H1 (cell line): ENCODE measurements around the gene C16orf89. TPM values are rescaled to one million over a fixed set of nuclear protein-coding genes. Genes with fewer than 3 reads are reported as not detected.

Source experiments
- CTCF ChIA-PET: fragments of 300-600 bp; sonication (Branson Sonifier 250); formaldehyde crosslinking; loops from one replicate; lab custom pipeline; 2021; ENCODE audit not compliant: partially characterized antibody; lab: Charles Lee
- POLR2A ChIA-PET: fragments of 300-600 bp; sonication (Branson Sonifier 250); formaldehyde crosslinking; loops from one replicate; lab custom pipeline; 2021; ENCODE audit warnings: inconsistent platforms; ENCODE audit not compliant: partially characterized antibody; lab: Charles Lee
- DNase-seq, 2 experiments: peaks; one replicate each; pipeline versions ENCODE4 v3.0.0 to v3.0.0-alpha.2; 2010 to 2022; ENCODE audit warnings: low spot score in 2 of 2, low read depth in 1 of 2, mixed read lengths in 1 of 2
- FAIRE-seq: peaks from 2 replicates; lab custom pipeline; 2011; peaks lifted over from hg19 to GRCh38; lab: Jason Lieb, UNC
- H2AFZ ChIP-seq: 2 replicates; pipeline ENCODE4 v1.8.1; 2012; ENCODE audit warnings: low read length, inconsistent platforms
- H2AK5ac ChIP-seq: 2 replicates; pipeline ENCODE4 v1.6.1; 2013; ENCODE audit warnings: low read depth, low read length
- H2BK120ac ChIP-seq: replicated peaks from 2 replicates; pipeline ENCODE3; 2013; ENCODE audit warnings: low read depth, low read length, inconsistent platforms
- H2BK12ac ChIP-seq: 2 replicates; pipeline ENCODE4 v1.6.1; 2013; ENCODE audit warnings: low read depth, low read length
- H2BK15ac ChIP-seq: 2 replicates; pipeline ENCODE4 v1.6.1; 2013; ENCODE audit warnings: low read length
- H2BK20ac ChIP-seq: 2 replicates; pipeline ENCODE4 v1.6.1; 2013; ENCODE audit warnings: low read length
- H2BK5ac ChIP-seq: 2 replicates; pipeline ENCODE4 v1.6.1; 2013; ENCODE audit warnings: low read depth, low read length
- H3K14ac ChIP-seq: 2 replicates; pipeline ENCODE4 v1.6.1; 2013; ENCODE audit warnings: inconsistent platforms; ENCODE audit not compliant: insufficient read length
- H3K18ac ChIP-seq: 2 replicates; pipeline ENCODE4 v1.6.1; 2013; ENCODE audit warnings: low read length; ENCODE audit errors: extremely low read depth
- H3K23ac ChIP-seq: 2 replicates; pipeline ENCODE4 v1.6.1; 2013; ENCODE audit warnings: inconsistent platforms; ENCODE audit not compliant: insufficient read length
- H3K23me2 ChIP-seq: 2 replicates; pipeline ENCODE4 v1.6.1; 2013; ENCODE audit warnings: low read depth, low read length
- H3K27ac ChIP-seq: 2 replicates; pipeline ENCODE4 v1.6.1; 2011; ENCODE audit warnings: low read depth, low read length, inconsistent platforms
- H3K27me3 ChIP-seq, 4 experiments: replicated peaks in 1 of 4; 1 replicate in 1 of 4; 2 replicates in 3 of 4; pipeline versions ENCODE4 v1.6.1 to v1.8.1; 2011 to 2013; ENCODE audit warnings: low read length in 3 of 4, mild to moderate bottlenecking in 3 of 4, inconsistent platforms in 2 of 4, mixed read lengths in 2 of 4, moderate library complexity in 1 of 4; ENCODE audit not compliant: control insufficient read depth in 3 of 4, insufficient read depth in 3 of 4; ENCODE audit errors: extremely low read depth in 1 of 4
- H3K36me3 ChIP-seq, 4 experiments: 2 replicates each; pipeline versions ENCODE4 v1.6.1 to v1.8.1; 2011 to 2013; ENCODE audit warnings: mild to moderate bottlenecking in 4 of 4, low read length in 3 of 4, moderate library complexity in 2 of 4, control low read depth in 1 of 4, inconsistent platforms in 1 of 4; ENCODE audit not compliant: insufficient read depth in 4 of 4, control insufficient read depth in 2 of 4
- H3K4ac ChIP-seq: replicated peaks from 2 replicates; pipeline ENCODE3; 2013; ENCODE audit warnings: low read length, low read depth, mixed read lengths, inconsistent platforms; ENCODE audit not compliant: insufficient read length
- H3K4me1 ChIP-seq, 4 experiments: replicated peaks in 1 of 4; 1 replicate in 1 of 4; 2 replicates in 3 of 4; pipeline versions ENCODE4 v1.6.1 to v1.8.1; 2011 to 2013; ENCODE audit warnings: low read length in 3 of 4, inconsistent platforms in 2 of 4, mixed read lengths in 1 of 4; ENCODE audit not compliant: insufficient read depth in 4 of 4, control insufficient read depth in 3 of 4
- H3K4me2 ChIP-seq, 2 experiments: 2 replicates each; pipeline versions ENCODE4 v1.6.1 to v1.8.1; 2011 to 2013; ENCODE audit warnings: low read depth in 2 of 2, low read length in 2 of 2, control low read depth in 1 of 2, inconsistent platforms in 1 of 2, mild to moderate bottlenecking in 1 of 2; ENCODE audit not compliant: insufficient read depth in 1 of 2
- H3K4me3 ChIP-seq, 4 experiments: fragments of 200-600, 300-600 bp in 1 of 4; sonication (generic), shearing (Covaris generic), sonication (Bioruptor Twin) in 1 of 4; 2 replicates each; pipeline versions ENCODE4 v1.5.1 to v1.8.1; 2011 to 2016; ENCODE audit warnings: low read length in 4 of 4, low read depth in 3 of 4, control low read depth in 2 of 4, inconsistent platforms in 2 of 4, mild to moderate bottlenecking in 2 of 4, mixed read lengths in 1 of 4, moderate library complexity in 1 of 4; ENCODE audit not compliant: insufficient read depth in 2 of 4; ENCODE audit errors: extremely low read depth in 1 of 4
- H3K56ac ChIP-seq: replicated peaks from 2 replicates; pipeline ENCODE3; 2013; ENCODE audit warnings: low read depth, mild to moderate bottlenecking, mixed read lengths, low read length, inconsistent platforms; ENCODE audit not compliant: insufficient read length
- H3K79me1 ChIP-seq: 2 replicates; pipeline ENCODE4 v1.6.1; 2013; ENCODE audit warnings: low read depth, low read length, control low read depth
- H3K79me2 ChIP-seq, 2 experiments: 2 replicates each; pipeline versions ENCODE4 v1.6.1 to v1.8.1; 2012 to 2013; ENCODE audit warnings: low read length in 2 of 2, mild to moderate bottlenecking in 2 of 2, inconsistent platforms in 1 of 2; ENCODE audit not compliant: insufficient read depth in 2 of 2, control insufficient read depth in 1 of 2
- H3K9ac ChIP-seq, 4 experiments: replicated peaks in 1 of 4; 1 replicate in 1 of 4; 2 replicates in 3 of 4; pipeline versions ENCODE4 v1.6.1 to v1.8.1; 2011 to 2013; ENCODE audit warnings: low read depth in 3 of 4, low read length in 3 of 4, control low read depth in 2 of 4, mild to moderate bottlenecking in 2 of 4, moderate library complexity in 2 of 4, inconsistent platforms in 1 of 4; ENCODE audit errors: extremely low read depth in 1 of 4
- H3K9me3 ChIP-seq, 2 experiments: 2 replicates each; pipeline versions ENCODE4 v1.6.1 to v1.8.1; 2012 to 2013; ENCODE audit warnings: mild to moderate bottlenecking in 2 of 2, moderate library complexity in 2 of 2, control low read depth in 1 of 2, inconsistent platforms in 1 of 2, low read depth in 1 of 2, low read length in 1 of 2, mixed read lengths in 1 of 2; ENCODE audit not compliant: insufficient read depth in 2 of 2
- H4K20me1 ChIP-seq, 2 experiments: replicated peaks in 1 of 2; 2 replicates each; pipeline versions ENCODE3 to v1.8.1; 2011 to 2013; ENCODE audit warnings: inconsistent platforms in 2 of 2, low read length in 2 of 2, mild to moderate bottlenecking in 1 of 2; ENCODE audit not compliant: insufficient read depth in 2 of 2, control insufficient read depth in 1 of 2
- H4K5ac ChIP-seq: 2 replicates; pipeline ENCODE4 v1.6.1; 2013; ENCODE audit warnings: low read length, low read depth, mixed read lengths, inconsistent platforms; ENCODE audit not compliant: insufficient read length
- H4K8ac ChIP-seq: 2 replicates; pipeline ENCODE4 v1.8.0; 2013; ENCODE audit warnings: mild to moderate bottlenecking, moderate library complexity, low read length, inconsistent platforms; ENCODE audit not compliant: insufficient read depth; ENCODE audit errors: extremely low read depth
- H4K91ac ChIP-seq: replicated peaks from 2 replicates; pipeline ENCODE3; 2013; ENCODE audit warnings: low read length, mixed read lengths, inconsistent platforms; ENCODE audit not compliant: insufficient read length
- ASH2L ChIP-seq: fragments of 200-600, 300-600 bp; sonication (generic); IDR thresholded peaks from one replicate; pipeline ENCODE4 v1.7.1; 2017; ENCODE audit warnings: low read length
- CREB1 ChIP-seq: IDR thresholded peaks from 2 replicates; pipeline ENCODE4 v1.6.1; 2012; ENCODE audit warnings: inconsistent platforms
- CTCF ChIP-seq, 3 experiments: IDR thresholded peaks; 1 replicate in 2 of 3; 2 replicates in 1 of 3; pipeline versions ENCODE4 v1.5.1 to v1.6.1; 2011; ENCODE audit warnings: low read length in 3 of 3, mild to moderate bottlenecking in 3 of 3, inconsistent platforms in 2 of 3, low read depth in 1 of 3, moderate library complexity in 1 of 3; ENCODE audit not compliant: insufficient read depth in 1 of 3; ENCODE audit errors: control extremely low read depth in 1 of 3
- GTF2F1 ChIP-seq: IDR thresholded peaks from 2 replicates; pipeline ENCODE4 v1.6.1; 2012; ENCODE audit warnings: low read depth, low read length, improper control_type of control experiment, borderline replicate concordance
- POLR2A ChIP-seq, 2 experiments: IDR thresholded peaks; 1 replicate in 1 of 2; 2 replicates in 1 of 2; pipeline ENCODE4 v1.6.1; 2011; ENCODE audit warnings: low read depth in 2 of 2, low read length in 2 of 2, mild to moderate bottlenecking in 2 of 2; ENCODE audit errors: control extremely low read depth in 1 of 2
- POU5F1 ChIP-seq: IDR thresholded peaks from 2 replicates; pipeline ENCODE4 v1.6.1; 2011; ENCODE audit warnings: low read depth, mild to moderate bottlenecking, low read length, moderate library complexity
- RAD21 ChIP-seq, 2 experiments: IDR thresholded peaks in 1 of 2; conservative IDR thresholded peaks in 1 of 2; 2 replicates each; pipeline ENCODE4 v1.6.1; 2011; ENCODE audit warnings: low read depth in 2 of 2, low read length in 2 of 2, improper control_type of control experiment in 1 of 2, inconsistent platforms in 1 of 2, mild to moderate bottlenecking in 1 of 2, moderate library complexity in 1 of 2
- SP1 ChIP-seq: IDR thresholded peaks from 2 replicates; pipeline ENCODE4 v1.6.1; 2011; ENCODE audit warnings: low read depth, low read length
- WGBS, 2 experiments: shearing (Covaris generic) in 1 of 2; methylation state at CpG; one replicate each; pipeline versions ENCODE4 v1.1.6 to v1.1.7; 2013 to 2015; ENCODE audit warnings: low lambda C conversion rate in 2 of 2, mixed read lengths in 2 of 2, inconsistent platforms in 1 of 2, low coverage in 1 of 2, missing lambda C conversion rate in 1 of 2; ENCODE audit not compliant: insufficient replicate concordance in 2 of 2, insufficient coverage in 1 of 2, insufficient read length in 1 of 2; ENCODE audit errors: extremely low coverage in 1 of 2, missing lambda C conversion rate in 1 of 2; 5-methylcytosine and 5-hydroxymethylcytosine counted together
- polyA plus RNA-seq, 7 experiments: library from polyadenylated mRNA; depleted of rRNA in 3 of 7; stranded (reverse) in 5 of 7; unstranded in 2 of 7; fragments of >200 nt in 5 of 7; fragments of 200-250 nt in 2 of 7; gene quantifications; 1 replicate in 5 of 7; 2 replicates in 1 of 7; 4 replicates in 1 of 7; pipeline versions ENCODE4 v1.2.1 to v1.2.3, GENCODE V29; 2011 to 2013; ENCODE audit warnings: missing spikeins in 2 of 7, mixed read lengths in 2 of 7
- total RNA-seq: library from RNA; stranded (reverse); fragmentation: NEBNext Ultra II Directional; extraction: Animal tissue kit (Norgen Biotek cat#: 25700); gene quantifications from 2 replicates; pipeline ENCODE4 v1.2.1, GENCODE V29; 2021

The C16orf89 gene
- total and polyA plus RNA-seq, 2 of the 8 experiments (the other 6 are each of a cell fraction or from before 2014, with no cell fraction given) = 6.7 to 9.9 TPM

GRCh38 chr16:5033256-5034166 is 32.2 kb downstream of the C16orf89 start, which contains the start of gene NAGPA:
TSS of gene NAGPA (minus strand) at chr16:5033935. CDS start at chr16:5033914, 21 bp downstream.
- H3K27ac ChIP-seq = no peak within 1 kb of the TSS; the same call in 1 of the 2 replicates
- 0 out of 2 replicates have a peak within 1 kb of the TSS, but pooled peaks have one; percentile 29 for H2BK12ac ChIP-seq
- no peaks in the 10 kb centered on the region for H3K79me1 ChIP-seq
- H3K23ac ChIP-seq = no peak within 1 kb of the TSS
- H3K27me3 ChIP-seq = peaks cover 0 to 6% (median 5%) of the 10 kb centered on the region in 4 experiments; a peak in 3 of 7 replicates
- no peaks in the 10 kb centered on the region for H3K36me3 ChIP-seq
- H3K23me2 ChIP-seq = peaks cover 12% of the 10 kb centered on the region
- H4K8ac ChIP-seq = peak within 1 kb of the TSS; percentile 100
- no peak within 1 kb of the TSS for H2BK5ac ChIP-seq
- no peaks in the 10 kb centered on the region for H3K9me3 ChIP-seq
- no peaks in the 10 kb centered on the region for H4K20me1 ChIP-seq
- no peak within 1 kb of the TSS for H2AK5ac ChIP-seq
- H2AFZ ChIP-seq = peak within 1 kb of the TSS; percentile 54
- FAIRE-seq = peak; percentile 32
- H2BK20ac ChIP-seq = no peak within 1 kb of the TSS
- no peak within 1 kb of the TSS for H2BK15ac ChIP-seq
- no peak within 1 kb of the TSS for H2BK120ac ChIP-seq
- POLR2A ChIA-PET = interaction anchor here (0.8 to 2.0 kb wide), 6 partner anchors 9 to 65 kb away, joined by 3 to 7 read pairs (median 3); no protein-coding TSS in a partner anchor
- H4K91ac ChIP-seq = no peak within 1 kb of the TSS
- peak within 1 kb of the TSS; percentile 69 to 84 for H3K4me2 ChIP-seq
- H3K79me2 ChIP-seq = no peaks in the 10 kb centered on the region
- H3K14ac ChIP-seq = no peak within 1 kb of the TSS
- H3K56ac ChIP-seq = no peak within 1 kb of the TSS
- peak within 1 kb of the TSS; percentile 67 to 84 (median 80) for H3K4me3 ChIP-seq
- peak within 1 kb of the TSS; percentile 25 for H4K5ac ChIP-seq
- peak; percentile 54 to 92 for DNase-seq
- H3K4ac ChIP-seq = no peak within 1 kb of the TSS
- H3K18ac ChIP-seq = no peak within 1 kb of the TSS
- CTCF ChIA-PET = interaction anchor here (0.8 to 4.1 kb wide), 6 partner anchors 9 to 304 kb away, joined by 3 to 25 read pairs (median 3); no protein-coding TSS in a partner anchor
- H3K4me1 ChIP-seq = peaks cover 2 to 11% (median 8%) of the 10 kb centered on the region in 4 experiments
- H3K9ac ChIP-seq = peak within 1 kb of the TSS; percentile 63 to 70 (median 66)
- WGBS, 2 experiments = 3% methylated on average over 40 of the region's 104 CpGs; no CpG with 5 or more reads in 1 of the 2 experiments
- TF ChIP-seq SP1 (peak; percentile 14; the same call in 1 of the 2 replicates), GTF2F1 (no peak; the same call in 1 of the 2 replicates), CTCF (IDR thresholded peaks at IDR 0.05; ENCODE audit: control extremely low read depth in 1 of 3, insufficient read depth in 1 of 3, low read depth in 1 of 3, low read length in 3 of 3) (no peak), POU5F1 (0 out of 2 replicates have a peak, but pooled peaks have one; percentile 19), RAD21 (IDR thresholded peaks at IDR 0.05 in 1 of 2, conservative IDR thresholded peaks at IDR 0.05 in 1 of 2; ENCODE audit: low read depth in 2 of 2, low read length in 2 of 2) (peak in 1 of 2 experiments; percentile 21; a peak in 1 of 4 replicates), CREB1 (peak; percentile 38), ASH2L (peak; percentile 60), POLR2A (IDR thresholded peaks at IDR 0.05; ENCODE audit: control extremely low read depth in 1 of 2, low read depth in 2 of 2, low read length in 2 of 2) (peak in 1 of 2 experiments; percentile 81; a peak in 2 of 3 replicates)
